A673 (cell line): ENCODE data around the gene EWSR1. TPM values are rescaled to one million over a fixed set of nuclear protein-coding genes. Genes with fewer than 3 reads are reported as not detected.
A peak's percentile ranks its signal among the peaks of the same experiment; 100 is the strongest.

ENCODE experiments used
- BruUV-seq: library from RNA; stranded (reverse); fragments of 400-500 nt; replicated peaks from 2 replicates; lab custom pipeline; 2021; lab: Mats Ljungman, UMichigan
- CTCF ChIA-PET: fragments of 300-600 bp; sonication (Branson Sonifier 250); formaldehyde crosslinking; loops from one replicate; lab custom pipeline; 2022; ENCODE audit warnings: antibody characterized with exemption; lab: Charles Lee
- POLR2A ChIA-PET: fragments of 300-600 bp; sonication (Branson Sonifier 250); formaldehyde crosslinking; loops from one replicate; lab custom pipeline; 2022; ENCODE audit warnings: antibody characterized with exemption; ENCODE audit not compliant: low non-redundant PET; lab: Charles Lee
- DNase-seq: peaks from one replicate; pipeline ENCODE4 v3.0.0-alpha.2; 2015; ENCODE audit warnings: low spot score
- H3K27ac ChIP-seq: fragments of 200-600 bp; sonication (generic); 2 replicates; pipeline ENCODE4 v1.5.1; 2016; ENCODE audit warnings: mixed run types, low read depth, mild to moderate bottlenecking, mixed read lengths, antibody characterized with exemption, low read length; ENCODE audit not compliant: poor library complexity, severe bottlenecking
- H3K27me3 ChIP-seq: fragments of 200-600 bp; sonication (generic); replicated peaks from 2 replicates; pipeline ENCODE4 v1.6.1; 2017; ENCODE audit warnings: mixed run types, low read depth, mild to moderate bottlenecking, mixed read lengths, antibody characterized with exemption, low read length; ENCODE audit not compliant: insufficient read depth, poor library complexity
- H3K36me3 ChIP-seq: fragments of 200-600 bp; sonication (generic); 2 replicates; pipeline ENCODE4 v1.6.1; 2016; ENCODE audit warnings: mixed run types, mild to moderate bottlenecking, mixed read lengths, antibody characterized with exemption, low read length; ENCODE audit not compliant: insufficient read depth, poor library complexity, severe bottlenecking
- H3K4me1 ChIP-seq: fragments of 200-600 bp; sonication (generic); 2 replicates; pipeline ENCODE4 v1.6.1; 2017; ENCODE audit warnings: mixed run types, mild to moderate bottlenecking, mixed read lengths, antibody characterized with exemption, low read length; ENCODE audit not compliant: insufficient read depth, poor library complexity, severe bottlenecking
- H3K4me3 ChIP-seq: fragments of 200-600 bp; sonication (generic); 2 replicates; pipeline ENCODE4 v1.5.1; 2016; ENCODE audit warnings: low read depth, mixed run types, mild to moderate bottlenecking, mixed read lengths, low read length; ENCODE audit not compliant: poor library complexity, severe bottlenecking
- H3K9me3 ChIP-seq: fragments of 200-600 bp; sonication (generic); 2 replicates; pipeline ENCODE4 v1.6.1; 2016; ENCODE audit warnings: mixed run types, low read depth, mild to moderate bottlenecking, mixed read lengths, antibody characterized with exemption, low read length; ENCODE audit not compliant: poor library complexity, severe bottlenecking
- EZH2 ChIP-seq: fragments of 200-600 bp; sonication (generic); IDR thresholded peaks from 2 replicates; pipeline ENCODE4 v1.6.1; 2017; ENCODE audit warnings: borderline replicate concordance, low read depth, mild to moderate bottlenecking, mixed read lengths, antibody characterized with exemption, low read length; ENCODE audit not compliant: poor library complexity, severe bottlenecking
- intact Hi-C: fragments of 100-400 bp; cut with micrococcal nuclease; formaldehyde crosslinking; loops from one replicate; pipeline ENCODE4 v1.10.0; 2022; ENCODE audit not compliant: unreplicated experiment
- total RNA-seq: library from RNA; stranded (reverse); gene quantifications from 2 replicates; pipeline ENCODE4 v1.2.3, GENCODE V29; 2021
- TF ChIP-seq, protein P1 (sequence below): fragments of 300-800, 200-600 bp; sonication (generic); conservative IDR thresholded peaks from 2 replicates; pipeline ENCODE4 v1.5.1; 2017; ENCODE audit warnings: low read depth, mild to moderate bottlenecking, antibody characterized with exemption, low read length, moderate library complexity, mixed read lengths

The EWSR1 gene
- total RNA-seq, 1 experiment from 2014 or later, result 358 TPM

DNA sequence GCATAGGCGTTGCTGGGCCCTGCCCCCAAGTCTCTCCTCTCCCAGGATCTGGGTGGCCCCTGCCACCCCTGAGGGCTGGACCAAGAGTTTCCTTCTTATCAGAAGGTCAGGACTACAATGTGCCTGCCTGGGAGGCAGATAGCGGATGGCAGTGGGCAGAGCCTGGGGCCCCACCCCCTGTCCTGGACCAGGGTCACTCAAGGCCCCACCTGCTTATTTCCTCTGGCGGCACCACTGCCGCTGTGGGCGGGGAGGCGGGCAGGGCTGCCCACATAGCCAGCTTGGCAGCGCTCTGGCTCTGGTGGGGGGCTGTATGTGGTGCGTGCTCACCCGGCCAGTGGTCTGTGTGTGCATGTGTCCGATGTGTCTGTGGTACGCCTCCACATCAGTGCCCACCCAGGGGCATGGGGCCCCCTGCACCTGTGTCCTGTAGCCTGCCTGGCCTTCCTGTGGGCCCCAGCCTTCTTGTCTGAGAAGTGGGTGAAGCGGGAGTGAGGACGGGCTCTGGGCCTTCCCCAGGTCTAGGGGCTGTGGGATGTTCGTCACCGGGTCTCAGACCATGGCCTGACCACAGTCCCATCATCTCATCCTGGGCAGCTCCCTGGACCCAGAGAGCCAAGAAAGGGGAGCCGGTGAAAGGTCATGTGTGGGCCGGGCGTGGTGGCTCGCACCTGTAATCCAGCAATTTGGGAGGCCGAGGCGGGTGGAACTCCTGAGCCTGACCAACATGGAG lies 41.4 kb downstream of the EWSR1 start:
- intact Hi-C loops, result no loop called here
- peaks cover 12% of the 10 kb centered on the region for H3K27me3 ChIP-seq
- no peak overlapping the region for H3K27ac ChIP-seq
- CTCF ChIA-PET, result no interaction called here
- H3K4me1 ChIP-seq, result peaks cover 23% of the 10 kb centered on the region
- no peak for DNase-seq
- POLR2A ChIA-PET, result no interaction called here
- H3K36me3 ChIP-seq, result no peaks in the 10 kb centered on the region
- no peaks in the 10 kb centered on the region for H3K9me3 ChIP-seq
- H3K4me3 ChIP-seq, result no peak overlapping the region
- no TSS peak for BruUV-seq
- no peak for TF ChIP-seq EZH2
- TF ChIP-seq, protein P1, sequence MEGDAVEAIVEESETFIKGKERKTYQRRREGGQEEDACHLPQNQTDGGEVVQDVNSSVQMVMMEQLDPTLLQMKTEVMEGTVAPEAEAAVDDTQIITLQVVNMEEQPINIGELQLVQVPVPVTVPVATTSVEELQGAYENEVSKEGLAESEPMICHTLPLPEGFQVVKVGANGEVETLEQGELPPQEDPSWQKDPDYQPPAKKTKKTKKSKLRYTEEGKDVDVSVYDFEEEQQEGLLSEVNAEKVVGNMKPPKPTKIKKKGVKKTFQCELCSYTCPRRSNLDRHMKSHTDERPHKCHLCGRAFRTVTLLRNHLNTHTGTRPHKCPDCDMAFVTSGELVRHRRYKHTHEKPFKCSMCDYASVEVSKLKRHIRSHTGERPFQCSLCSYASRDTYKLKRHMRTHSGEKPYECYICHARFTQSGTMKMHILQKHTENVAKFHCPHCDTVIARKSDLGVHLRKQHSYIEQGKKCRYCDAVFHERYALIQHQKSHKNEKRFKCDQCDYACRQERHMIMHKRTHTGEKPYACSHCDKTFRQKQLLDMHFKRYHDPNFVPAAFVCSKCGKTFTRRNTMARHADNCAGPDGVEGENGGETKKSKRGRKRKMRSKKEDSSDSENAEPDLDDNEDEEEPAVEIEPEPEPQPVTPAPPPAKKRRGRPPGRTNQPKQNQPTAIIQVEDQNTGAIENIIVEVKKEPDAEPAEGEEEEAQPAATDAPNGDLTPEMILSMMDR, result no peak

DNA sequence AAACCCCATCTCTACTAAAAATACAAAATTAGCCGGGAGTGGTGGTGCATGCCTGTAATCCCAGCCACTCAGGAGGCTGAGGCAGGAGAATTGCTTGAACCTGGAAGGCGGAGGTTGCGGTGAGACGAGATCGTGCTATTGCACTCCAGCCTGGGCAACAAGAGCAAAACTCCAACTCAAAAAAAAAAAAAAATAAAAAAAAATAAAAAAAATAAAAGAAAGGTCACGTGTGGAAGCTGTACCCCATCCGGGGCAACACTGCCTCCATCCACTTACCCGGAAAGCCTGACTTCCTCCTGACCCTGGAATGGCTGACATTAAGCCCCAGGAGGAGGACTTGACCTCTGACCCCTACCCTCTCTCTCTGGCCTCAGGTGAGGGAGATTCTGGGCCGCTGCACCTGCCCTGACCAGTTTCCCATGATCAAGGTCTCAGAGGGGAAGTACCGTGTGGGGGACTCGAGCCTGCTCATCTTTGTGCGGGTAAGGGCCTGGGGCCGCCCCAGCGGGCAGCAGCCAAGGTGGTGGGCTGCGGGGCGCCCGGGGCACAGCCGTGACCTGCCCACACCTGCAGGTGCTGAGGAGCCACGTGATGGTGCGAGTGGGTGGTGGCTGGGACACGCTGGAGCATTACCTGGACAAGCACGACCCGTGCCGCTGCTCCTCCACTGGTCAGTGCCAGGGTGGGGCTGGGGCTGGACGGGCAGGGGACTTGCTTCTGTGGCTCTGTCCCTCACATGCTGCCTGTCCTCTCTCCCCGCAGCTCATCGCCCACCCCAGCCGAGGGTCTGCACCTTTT lies 42.2 kb downstream of the EWSR1 start:
- TF ChIP-seq, protein P1, result no peak
- no peak for TF ChIP-seq EZH2
- no peak overlapping the region for H3K27ac ChIP-seq
- POLR2A ChIA-PET, result no interaction called here
- no peak for DNase-seq
- intact Hi-C loops, result no loop called here
- no peak overlapping the region for H3K4me3 ChIP-seq
- CTCF ChIA-PET, result no interaction called here
- no peaks in the 10 kb centered on the region for H3K9me3 ChIP-seq
- H3K36me3 ChIP-seq, result no peaks in the 10 kb centered on the region
- peaks cover 28% of the 10 kb centered on the region for H3K4me1 ChIP-seq
- H3K27me3 ChIP-seq, result peaks cover 20% of the 10 kb centered on the region
- BruUV-seq, result no TSS peak

DNA sequence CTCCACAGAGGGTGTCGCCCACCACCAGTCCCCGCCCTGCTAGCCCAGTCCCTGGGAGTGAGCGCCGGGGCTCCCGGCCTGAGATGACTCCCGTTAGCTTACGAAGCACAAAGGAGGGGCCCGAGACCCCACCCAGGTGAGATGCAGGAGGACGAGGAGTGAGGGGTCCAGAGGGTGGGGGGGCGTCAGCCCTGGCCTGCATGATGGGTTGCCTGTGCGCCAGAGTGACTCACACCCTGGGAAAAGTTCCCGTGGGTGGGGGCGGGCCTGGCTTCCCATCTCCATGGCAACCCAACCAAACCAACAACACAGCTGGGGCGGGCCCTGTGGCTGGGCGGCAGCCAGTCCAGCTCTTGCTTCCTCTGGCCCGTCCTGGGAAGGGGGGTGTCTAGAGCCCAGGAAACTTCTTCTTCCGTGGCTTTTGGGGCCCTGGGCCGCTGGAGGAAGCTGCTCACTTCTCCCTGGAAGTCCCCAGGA lies 42.8 kb downstream of the EWSR1 start:
- POLR2A ChIA-PET, result no interaction called here
- no peaks in the 10 kb centered on the region for H3K9me3 ChIP-seq
- intact Hi-C loops, result no loop called here
- H3K4me3 ChIP-seq, result no peak overlapping the region
- peaks cover 25% of the 10 kb centered on the region for H3K27me3 ChIP-seq
- no peak overlapping the region for H3K27ac ChIP-seq
- peaks cover 28% of the 10 kb centered on the region for H3K4me1 ChIP-seq
- no TSS peak for BruUV-seq
- CTCF ChIA-PET, result no interaction called here
- no peak for TF ChIP-seq EZH2
- TF ChIP-seq, protein P1, result no peak
- no peaks in the 10 kb centered on the region for H3K36me3 ChIP-seq
- peak; percentile 92 for DNase-seq
